HepG2 (cell line): ENCODE results near the gene TARM1. TPM values are rescaled to one million over a fixed set of nuclear protein-coding genes. Genes with fewer than 3 reads are reported as not detected.
A peak's percentile ranks its signal among the peaks of the same experiment; 100 is the strongest.

Experiments used
- MAFG ChIP-seq: sonication (generic); formaldehyde crosslinking; IDR thresholded peaks from 2 replicates; pipeline ENCODE4 v1.5.1; 2020; ENCODE audit warnings: mild to moderate bottlenecking, missing genetic modification reagents
- STAT6 ChIP-seq: sonication (generic); formaldehyde crosslinking; IDR thresholded peaks from 2 replicates; pipeline ENCODE4 v1.4.0; 2020; ENCODE audit warnings: missing genetic modification reagents, mild to moderate bottlenecking, borderline replicate concordance
- polyA plus RNA-seq, 8 experiments: library from polyadenylated mRNA; depleted of rRNA in 3 of 8; stranded (reverse) in 7 of 8; unstranded in 1 of 8; fragments of >200 nt; fragmentation: Illumina TruSeq in 4 of 8; extraction: Trizol in 4 of 8; gene quantifications; 2 replicates each; pipeline versions ENCODE4 v1.2.1 to v1.2.3, GENCODE V29; 2011 to 2016; ENCODE audit warnings: low read depth in 4 of 8, missing spikeins in 1 of 8, mixed read lengths in 1 of 8; ENCODE audit not compliant: insufficient read depth in 1 of 8
- total RNA-seq, 5 experiments: library from RNA; depleted of rRNA; stranded (reverse); fragments of >200 nt; fragmentation: Illumina TruSeq; extraction: Trizol; gene quantifications; 2 replicates each; pipeline ENCODE4 v1.2.3, GENCODE V29; 2016; ENCODE audit warnings: low read depth in 1 of 5
- TF ChIP-seq, protein P1 (sequence below): sonication (generic); formaldehyde crosslinking; IDR thresholded peaks from 2 replicates; pipeline ENCODE4 v1.5.0; 2020; ENCODE audit warnings: missing genetic modification reagents, mild to moderate bottlenecking, borderline replicate concordance
- TF ChIP-seq, protein P2 (sequence below), 2 experiments: sonication (generic) in 1 of 2; formaldehyde crosslinking in 1 of 2; IDR thresholded peaks; 2 replicates each; pipeline versions ENCODE4 v1.5.1 to v1.6.1; 2011 to 2020; ENCODE audit warnings: borderline replicate concordance in 1 of 2, low read depth in 1 of 2, low read length in 1 of 2, mild to moderate bottlenecking in 1 of 2, missing genetic modification reagents in 1 of 2, moderate library complexity in 1 of 2

The TARM1 gene
- total and polyA plus RNA-seq, 2 of the 13 experiments (the other 11 are each of a cell fraction or from before 2014, with no cell fraction given): not detected

GRCh38 chr19:54121259-54121658, 40.1 kb upstream of the TARM1 start (continued):
- TF ChIP-seq, protein P1, sequence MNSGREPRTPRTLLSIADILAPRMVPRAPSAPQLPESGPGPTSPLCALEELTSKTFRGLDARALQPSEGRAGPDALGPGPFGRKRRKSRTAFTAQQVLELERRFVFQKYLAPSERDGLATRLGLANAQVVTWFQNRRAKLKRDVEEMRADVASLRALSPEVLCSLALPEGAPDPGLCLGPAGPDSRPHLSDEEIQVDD (CRISPR knock-in tag): no peak
- TF ChIP-seq STAT6: no peak
- TF ChIP-seq, protein P2, sequence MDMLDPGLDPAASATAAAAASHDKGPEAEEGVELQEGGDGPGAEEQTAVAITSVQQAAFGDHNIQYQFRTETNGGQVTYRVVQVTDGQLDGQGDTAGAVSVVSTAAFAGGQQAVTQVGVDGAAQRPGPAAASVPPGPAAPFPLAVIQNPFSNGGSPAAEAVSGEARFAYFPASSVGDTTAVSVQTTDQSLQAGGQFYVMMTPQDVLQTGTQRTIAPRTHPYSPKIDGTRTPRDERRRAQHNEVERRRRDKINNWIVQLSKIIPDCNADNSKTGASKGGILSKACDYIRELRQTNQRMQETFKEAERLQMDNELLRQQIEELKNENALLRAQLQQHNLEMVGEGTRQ (IDR thresholded peaks at IDR 0.05; ENCODE audit: low read depth, low read length): no peak
- TF ChIP-seq, protein P2 (CRISPR knock-in tag; IDR thresholded peaks at IDR 0.05; ENCODE audit: borderline replicate concordance): no peak
- TF ChIP-seq MAFG (CRISPR knock-in tag): peak; percentile 72
